H1 (cell line): Measurements from ENCODE around the gene TMPRSS4. TPM values are rescaled to one million over a fixed set of nuclear protein-coding genes. Genes with fewer than 3 reads are reported as not detected.

Experiments
- CTCF ChIA-PET: fragments of 300-600 bp; sonication (Branson Sonifier 250); formaldehyde crosslinking; loops from one replicate; lab custom pipeline; 2021; ENCODE audit not compliant: partially characterized antibody; lab: Charles Lee
- POLR2A ChIA-PET: fragments of 300-600 bp; sonication (Branson Sonifier 250); formaldehyde crosslinking; loops from one replicate; lab custom pipeline; 2021; ENCODE audit warnings: inconsistent platforms; ENCODE audit not compliant: partially characterized antibody; lab: Charles Lee
- DNase-seq, 2 experiments: peaks; one replicate each; pipeline versions ENCODE4 v3.0.0 to v3.0.0-alpha.2; 2010 to 2022; ENCODE audit warnings: low spot score in 2 of 2, low read depth in 1 of 2, mixed read lengths in 1 of 2
- FAIRE-seq: peaks from 2 replicates; lab custom pipeline; 2011; peaks lifted over from hg19 to GRCh38; lab: Jason Lieb, UNC
- H2AFZ ChIP-seq: 2 replicates; pipeline ENCODE4 v1.8.1; 2012; ENCODE audit warnings: low read length, inconsistent platforms
- H2AK5ac ChIP-seq: 2 replicates; pipeline ENCODE4 v1.6.1; 2013; ENCODE audit warnings: low read depth, low read length
- H2BK120ac ChIP-seq: replicated peaks from 2 replicates; pipeline ENCODE3; 2013; ENCODE audit warnings: low read depth, low read length, inconsistent platforms
- H2BK12ac ChIP-seq: 2 replicates; pipeline ENCODE4 v1.6.1; 2013; ENCODE audit warnings: low read depth, low read length
- H2BK15ac ChIP-seq: 2 replicates; pipeline ENCODE4 v1.6.1; 2013; ENCODE audit warnings: low read length
- H2BK20ac ChIP-seq: 2 replicates; pipeline ENCODE4 v1.6.1; 2013; ENCODE audit warnings: low read length
- H2BK5ac ChIP-seq: 2 replicates; pipeline ENCODE4 v1.6.1; 2013; ENCODE audit warnings: low read depth, low read length
- H3K14ac ChIP-seq: 2 replicates; pipeline ENCODE4 v1.6.1; 2013; ENCODE audit warnings: inconsistent platforms; ENCODE audit not compliant: insufficient read length
- H3K18ac ChIP-seq: 2 replicates; pipeline ENCODE4 v1.6.1; 2013; ENCODE audit warnings: low read length; ENCODE audit errors: extremely low read depth
- H3K23ac ChIP-seq: 2 replicates; pipeline ENCODE4 v1.6.1; 2013; ENCODE audit warnings: inconsistent platforms; ENCODE audit not compliant: insufficient read length
- H3K23me2 ChIP-seq: 2 replicates; pipeline ENCODE4 v1.6.1; 2013; ENCODE audit warnings: low read depth, low read length
- H3K27ac ChIP-seq: 2 replicates; pipeline ENCODE4 v1.6.1; 2011; ENCODE audit warnings: low read depth, low read length, inconsistent platforms
- H3K27me3 ChIP-seq, 4 experiments: replicated peaks in 1 of 4; 1 replicate in 1 of 4; 2 replicates in 3 of 4; pipeline versions ENCODE4 v1.6.1 to v1.8.1; 2011 to 2013; ENCODE audit warnings: low read length in 3 of 4, mild to moderate bottlenecking in 3 of 4, inconsistent platforms in 2 of 4, mixed read lengths in 2 of 4, moderate library complexity in 1 of 4; ENCODE audit not compliant: control insufficient read depth in 3 of 4, insufficient read depth in 3 of 4; ENCODE audit errors: extremely low read depth in 1 of 4
- H3K36me3 ChIP-seq, 4 experiments: 2 replicates each; pipeline versions ENCODE4 v1.6.1 to v1.8.1; 2011 to 2013; ENCODE audit warnings: mild to moderate bottlenecking in 4 of 4, low read length in 3 of 4, moderate library complexity in 2 of 4, control low read depth in 1 of 4, inconsistent platforms in 1 of 4; ENCODE audit not compliant: insufficient read depth in 4 of 4, control insufficient read depth in 2 of 4
- H3K4ac ChIP-seq: replicated peaks from 2 replicates; pipeline ENCODE3; 2013; ENCODE audit warnings: low read length, low read depth, mixed read lengths, inconsistent platforms; ENCODE audit not compliant: insufficient read length
- H3K4me1 ChIP-seq, 4 experiments: replicated peaks in 1 of 4; 1 replicate in 1 of 4; 2 replicates in 3 of 4; pipeline versions ENCODE4 v1.6.1 to v1.8.1; 2011 to 2013; ENCODE audit warnings: low read length in 3 of 4, inconsistent platforms in 2 of 4, mixed read lengths in 1 of 4; ENCODE audit not compliant: insufficient read depth in 4 of 4, control insufficient read depth in 3 of 4
- H3K4me2 ChIP-seq, 2 experiments: 2 replicates each; pipeline versions ENCODE4 v1.6.1 to v1.8.1; 2011 to 2013; ENCODE audit warnings: low read depth in 2 of 2, low read length in 2 of 2, control low read depth in 1 of 2, inconsistent platforms in 1 of 2, mild to moderate bottlenecking in 1 of 2; ENCODE audit not compliant: insufficient read depth in 1 of 2
- H3K4me3 ChIP-seq, 4 experiments: fragments of 200-600, 300-600 bp in 1 of 4; sonication (generic), shearing (Covaris generic), sonication (Bioruptor Twin) in 1 of 4; 2 replicates each; pipeline versions ENCODE4 v1.5.1 to v1.8.1; 2011 to 2016; ENCODE audit warnings: low read length in 4 of 4, low read depth in 3 of 4, control low read depth in 2 of 4, inconsistent platforms in 2 of 4, mild to moderate bottlenecking in 2 of 4, mixed read lengths in 1 of 4, moderate library complexity in 1 of 4; ENCODE audit not compliant: insufficient read depth in 2 of 4; ENCODE audit errors: extremely low read depth in 1 of 4
- H3K56ac ChIP-seq: replicated peaks from 2 replicates; pipeline ENCODE3; 2013; ENCODE audit warnings: low read depth, mild to moderate bottlenecking, mixed read lengths, low read length, inconsistent platforms; ENCODE audit not compliant: insufficient read length
- H3K79me1 ChIP-seq: 2 replicates; pipeline ENCODE4 v1.6.1; 2013; ENCODE audit warnings: low read depth, low read length, control low read depth
- H3K79me2 ChIP-seq, 2 experiments: 2 replicates each; pipeline versions ENCODE4 v1.6.1 to v1.8.1; 2012 to 2013; ENCODE audit warnings: low read length in 2 of 2, mild to moderate bottlenecking in 2 of 2, inconsistent platforms in 1 of 2; ENCODE audit not compliant: insufficient read depth in 2 of 2, control insufficient read depth in 1 of 2
- H3K9ac ChIP-seq, 4 experiments: replicated peaks in 1 of 4; 1 replicate in 1 of 4; 2 replicates in 3 of 4; pipeline versions ENCODE4 v1.6.1 to v1.8.1; 2011 to 2013; ENCODE audit warnings: low read depth in 3 of 4, low read length in 3 of 4, control low read depth in 2 of 4, mild to moderate bottlenecking in 2 of 4, moderate library complexity in 2 of 4, inconsistent platforms in 1 of 4; ENCODE audit errors: extremely low read depth in 1 of 4
- H3K9me3 ChIP-seq, 2 experiments: 2 replicates each; pipeline versions ENCODE4 v1.6.1 to v1.8.1; 2012 to 2013; ENCODE audit warnings: mild to moderate bottlenecking in 2 of 2, moderate library complexity in 2 of 2, control low read depth in 1 of 2, inconsistent platforms in 1 of 2, low read depth in 1 of 2, low read length in 1 of 2, mixed read lengths in 1 of 2; ENCODE audit not compliant: insufficient read depth in 2 of 2
- H4K20me1 ChIP-seq, 2 experiments: replicated peaks in 1 of 2; 2 replicates each; pipeline versions ENCODE3 to v1.8.1; 2011 to 2013; ENCODE audit warnings: inconsistent platforms in 2 of 2, low read length in 2 of 2, mild to moderate bottlenecking in 1 of 2; ENCODE audit not compliant: insufficient read depth in 2 of 2, control insufficient read depth in 1 of 2
- H4K5ac ChIP-seq: 2 replicates; pipeline ENCODE4 v1.6.1; 2013; ENCODE audit warnings: low read length, low read depth, mixed read lengths, inconsistent platforms; ENCODE audit not compliant: insufficient read length
- H4K8ac ChIP-seq: 2 replicates; pipeline ENCODE4 v1.8.0; 2013; ENCODE audit warnings: mild to moderate bottlenecking, moderate library complexity, low read length, inconsistent platforms; ENCODE audit not compliant: insufficient read depth; ENCODE audit errors: extremely low read depth
- H4K91ac ChIP-seq: replicated peaks from 2 replicates; pipeline ENCODE3; 2013; ENCODE audit warnings: low read length, mixed read lengths, inconsistent platforms; ENCODE audit not compliant: insufficient read length
- CEBPB ChIP-seq: IDR thresholded peaks from 2 replicates; pipeline ENCODE4 v1.6.1; 2012; ENCODE audit warnings: low read depth, low read length
- EGR1 ChIP-seq: IDR thresholded peaks from 2 replicates; pipeline ENCODE4 v1.6.1; 2011; ENCODE audit warnings: low read depth, low read length, borderline replicate concordance
- WGBS, 2 experiments: shearing (Covaris generic) in 1 of 2; methylation state at CpG; one replicate each; pipeline versions ENCODE4 v1.1.6 to v1.1.7; 2013 to 2015; ENCODE audit warnings: low lambda C conversion rate in 2 of 2, mixed read lengths in 2 of 2, inconsistent platforms in 1 of 2, low coverage in 1 of 2, missing lambda C conversion rate in 1 of 2; ENCODE audit not compliant: insufficient replicate concordance in 2 of 2, insufficient coverage in 1 of 2, insufficient read length in 1 of 2; ENCODE audit errors: extremely low coverage in 1 of 2, missing lambda C conversion rate in 1 of 2; 5-methylcytosine and 5-hydroxymethylcytosine counted together
- polyA plus RNA-seq, 7 experiments: library from polyadenylated mRNA; depleted of rRNA in 3 of 7; stranded (reverse) in 5 of 7; unstranded in 2 of 7; fragments of >200 nt in 5 of 7; fragments of 200-250 nt in 2 of 7; gene quantifications; 1 replicate in 5 of 7; 2 replicates in 1 of 7; 4 replicates in 1 of 7; pipeline versions ENCODE4 v1.2.1 to v1.2.3, GENCODE V29; 2011 to 2013; ENCODE audit warnings: missing spikeins in 2 of 7, mixed read lengths in 2 of 7
- total RNA-seq: library from RNA; stranded (reverse); fragmentation: NEBNext Ultra II Directional; extraction: Animal tissue kit (Norgen Biotek cat#: 25700); gene quantifications from 2 replicates; pipeline ENCODE4 v1.2.1, GENCODE V29; 2021

The TMPRSS4 gene
- total and polyA plus RNA-seq, 2 of the 8 experiments (the other 6 are each of a cell fraction or from before 2014, with no cell fraction given): 0.11 to 0.58 TPM

- H4K20me1 ChIP-seq: no peaks in the 10 kb centered on the region
- H2BK15ac ChIP-seq: no peak overlapping the region
- H2AFZ ChIP-seq: no peak overlapping the region
- H3K79me2 ChIP-seq: no peaks in the 10 kb centered on the region
- ChIA-PET POLR2A (interaction anchor here (2.0 kb wide), 1 partner anchor 8 kb away, joined by 6 read pairs; no protein-coding TSS in a partner anchor), CTCF (interaction anchor here (0.7 to 5.1 kb wide), 4 partner anchors 12 to 63 kb away, joined by 3 to 22 read pairs (median 6); no protein-coding TSS in a partner anchor)
- H3K18ac ChIP-seq: no peak overlapping the region
- no peak overlapping the region for H3K14ac ChIP-seq
- no peak for DNase-seq
- H3K4me2 ChIP-seq: no peak overlapping the region
- no peak overlapping the region for H2BK120ac ChIP-seq
- no peaks in the 10 kb centered on the region for H3K23me2 ChIP-seq
- H3K9me3 ChIP-seq: no peaks in the 10 kb centered on the region
- no peak overlapping the region for H3K56ac ChIP-seq
- H3K4me3 ChIP-seq: no peak overlapping the region
- no peaks in the 10 kb centered on the region for H3K36me3 ChIP-seq
- H3K27me3 ChIP-seq: no peaks in the 10 kb centered on the region
- H4K91ac ChIP-seq: no peak overlapping the region
- no peak overlapping the region for H4K8ac ChIP-seq
- no peaks in the 10 kb centered on the region for H3K79me1 ChIP-seq
- WGBS, 2 experiments: 82% methylated on average over 15 of the region's 15 CpGs; no CpG with 5 or more reads in 1 of the 2 experiments
- H3K4me1 ChIP-seq: no peaks in the 10 kb centered on the region; a peak in 1 of 7 replicates
- no peak overlapping the region for H2AK5ac ChIP-seq
- no peak overlapping the region for H3K23ac ChIP-seq
- no peak overlapping the region for H3K27ac ChIP-seq
- no peak overlapping the region for H2BK12ac ChIP-seq
- no peak for FAIRE-seq
- H4K5ac ChIP-seq: no peak overlapping the region
- no peak overlapping the region for H2BK5ac ChIP-seq
- no peak overlapping the region for H3K9ac ChIP-seq
- no peak overlapping the region for H2BK20ac ChIP-seq
- H3K4ac ChIP-seq: no peak overlapping the region
- TF ChIP-seq EGR1 (no peak), CEBPB (no peak)
Observed at GRCh38 chr11:118132385-118133151, 55.7 kb downstream of the TMPRSS4 start.
